ENCODE results near the gene PPP1R18.
"Not testable (repeated sequence)": the region's sequence is repeated elsewhere in the genome, so short reads cannot be mapped to it uniquely, and the experiment has no call there.

The PPP1R18 gene

DNA sequence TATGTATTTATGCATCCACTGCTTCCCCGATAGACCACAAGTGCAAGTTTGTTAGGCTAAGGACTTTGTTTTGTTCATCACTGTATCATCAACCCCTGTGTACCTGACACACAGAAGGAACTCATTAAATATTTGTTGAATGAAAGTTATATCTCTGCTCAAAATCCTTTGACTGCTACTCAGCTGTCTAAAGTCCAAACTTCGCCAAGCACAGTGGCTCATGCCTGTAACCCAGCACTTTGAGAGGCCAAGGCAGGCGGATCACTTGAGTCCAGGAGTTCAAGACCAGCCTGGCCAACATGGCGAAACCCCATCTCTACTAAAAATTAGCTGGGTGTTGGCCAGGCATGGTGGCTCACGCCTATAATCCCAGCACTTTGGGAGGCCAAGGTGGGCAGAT lies 28.5 kb downstream of the PPP1R18 start:
- DNase-seq, result not testable (repeated sequence)

DNA sequence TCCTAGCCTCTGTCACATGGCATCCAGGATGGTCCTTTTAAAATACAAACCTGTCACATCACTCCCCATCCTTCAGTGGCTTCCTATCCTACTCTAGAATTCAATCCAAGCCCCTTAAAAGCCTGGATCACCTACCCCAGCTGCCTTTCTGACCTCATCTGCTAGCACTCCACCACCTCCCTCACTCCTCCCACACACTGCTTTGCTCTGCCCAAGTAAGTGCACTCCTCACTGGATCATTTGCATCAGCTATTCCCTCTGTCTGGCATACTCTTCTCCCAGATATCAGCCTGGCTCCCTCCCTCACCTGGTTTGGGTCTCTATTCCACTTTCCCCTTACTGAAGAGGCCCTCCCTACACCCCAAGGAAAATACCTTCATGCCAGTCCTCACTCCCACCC lies 29.0 kb downstream of the PPP1R18 start:
- DNase-seq, result no peak

DNA sequence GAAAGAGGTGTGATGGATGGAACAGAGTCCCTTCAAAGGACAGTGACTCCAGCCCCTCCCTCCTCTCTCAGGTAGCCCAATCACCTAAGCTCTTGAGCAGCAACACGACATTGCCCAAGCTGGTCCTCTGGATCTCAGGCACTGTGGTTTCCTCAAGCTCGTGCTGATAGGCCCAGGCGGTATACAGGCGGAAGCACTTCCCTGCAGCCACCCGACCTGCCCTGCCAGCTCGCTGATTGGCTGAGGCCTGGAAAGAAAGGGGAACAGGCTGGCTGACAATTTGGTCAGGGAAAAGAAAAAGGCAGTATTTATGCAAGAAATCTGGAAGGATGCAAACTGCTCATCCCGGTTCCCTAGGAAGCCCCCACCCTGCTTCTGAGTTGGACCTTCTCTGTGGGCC lies 29.9 kb downstream of the PPP1R18 start:
- no peak for DNase-seq

DNA sequence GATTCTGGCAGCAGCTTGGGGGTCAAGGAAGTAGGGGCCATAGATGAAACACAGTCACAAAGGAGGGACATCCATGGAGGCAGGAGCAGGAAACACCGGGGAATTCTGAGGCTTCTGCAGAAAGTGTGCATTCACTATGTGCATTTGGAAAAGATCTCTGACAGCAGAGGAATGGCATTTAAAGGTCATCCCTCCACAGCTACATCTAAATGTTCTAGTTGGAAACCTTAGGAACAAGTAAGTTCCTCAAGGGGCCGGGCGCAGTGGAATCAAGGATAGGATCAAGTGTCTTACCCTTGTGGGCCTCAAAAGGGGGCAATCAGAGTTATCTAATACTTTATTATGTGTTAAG lies 30.7 kb downstream of the PPP1R18 start:
- no peak for DNase-seq

DNA sequence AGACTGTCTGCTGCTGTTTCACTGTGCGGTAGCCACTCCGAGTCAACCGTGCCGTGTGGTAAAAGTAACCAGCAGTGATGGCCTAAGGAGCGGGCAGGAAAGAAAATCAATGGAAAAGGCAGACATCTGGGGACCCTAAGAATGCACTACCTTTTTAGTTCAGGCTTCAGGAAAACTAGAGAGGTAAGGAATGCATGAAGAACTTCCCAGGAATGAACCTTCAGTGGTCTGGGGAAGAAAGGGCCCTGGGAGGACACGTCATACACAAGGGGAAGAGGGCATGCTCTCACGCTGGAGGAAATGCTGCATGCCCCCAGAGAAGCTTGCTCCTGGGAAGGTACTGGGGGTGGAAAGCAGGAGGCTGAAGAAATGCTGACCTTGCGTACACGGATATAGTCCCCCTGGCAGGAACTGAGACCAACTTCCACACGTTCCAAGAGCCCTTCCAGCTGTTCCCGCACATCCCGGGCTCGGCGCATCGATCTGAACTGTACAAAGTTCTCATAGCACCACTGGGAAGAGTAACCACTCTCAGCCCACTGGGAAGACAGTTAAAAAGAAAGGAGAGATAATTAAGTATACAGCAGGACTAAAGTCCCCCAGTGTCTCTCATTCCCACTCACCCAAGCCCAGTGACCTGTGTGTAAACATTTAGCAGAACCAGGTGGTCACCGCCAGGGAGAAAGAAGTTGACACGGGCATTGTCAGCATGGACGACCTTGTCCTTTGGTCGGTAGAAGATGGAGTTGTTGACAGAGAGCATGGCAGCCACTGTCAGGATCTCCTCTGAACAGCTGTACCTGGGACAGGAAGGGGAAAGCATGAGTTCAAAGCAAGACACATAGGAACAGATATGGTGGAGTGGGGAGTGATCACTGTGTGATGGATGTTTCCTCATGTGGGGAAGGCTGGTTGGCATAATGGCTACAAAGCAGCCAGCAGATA lies 31.4 kb downstream of the PPP1R18 start:
- no peak for DNase-seq

DNA sequence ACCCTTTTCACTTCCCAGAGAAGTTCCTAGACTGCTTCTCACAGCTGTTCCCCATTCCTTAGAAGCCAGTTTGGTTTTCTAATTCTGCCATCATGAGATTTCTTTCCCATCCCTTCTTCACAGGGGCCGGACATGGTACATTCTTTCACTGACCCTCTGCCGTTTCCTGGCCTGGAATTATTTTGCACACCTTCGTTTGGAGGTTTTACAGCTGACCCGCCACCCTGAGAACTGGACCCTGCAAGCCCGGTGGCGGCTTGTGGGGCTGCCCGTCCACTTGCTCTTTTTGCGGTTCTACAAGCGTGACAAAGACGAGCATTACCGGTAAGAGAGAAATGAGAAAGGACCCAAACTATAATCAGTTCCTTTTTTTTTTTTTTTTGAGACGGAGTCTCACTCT lies 35.3 kb downstream of the PPP1R18 start:
- DNase-seq, result no peak

DNA sequence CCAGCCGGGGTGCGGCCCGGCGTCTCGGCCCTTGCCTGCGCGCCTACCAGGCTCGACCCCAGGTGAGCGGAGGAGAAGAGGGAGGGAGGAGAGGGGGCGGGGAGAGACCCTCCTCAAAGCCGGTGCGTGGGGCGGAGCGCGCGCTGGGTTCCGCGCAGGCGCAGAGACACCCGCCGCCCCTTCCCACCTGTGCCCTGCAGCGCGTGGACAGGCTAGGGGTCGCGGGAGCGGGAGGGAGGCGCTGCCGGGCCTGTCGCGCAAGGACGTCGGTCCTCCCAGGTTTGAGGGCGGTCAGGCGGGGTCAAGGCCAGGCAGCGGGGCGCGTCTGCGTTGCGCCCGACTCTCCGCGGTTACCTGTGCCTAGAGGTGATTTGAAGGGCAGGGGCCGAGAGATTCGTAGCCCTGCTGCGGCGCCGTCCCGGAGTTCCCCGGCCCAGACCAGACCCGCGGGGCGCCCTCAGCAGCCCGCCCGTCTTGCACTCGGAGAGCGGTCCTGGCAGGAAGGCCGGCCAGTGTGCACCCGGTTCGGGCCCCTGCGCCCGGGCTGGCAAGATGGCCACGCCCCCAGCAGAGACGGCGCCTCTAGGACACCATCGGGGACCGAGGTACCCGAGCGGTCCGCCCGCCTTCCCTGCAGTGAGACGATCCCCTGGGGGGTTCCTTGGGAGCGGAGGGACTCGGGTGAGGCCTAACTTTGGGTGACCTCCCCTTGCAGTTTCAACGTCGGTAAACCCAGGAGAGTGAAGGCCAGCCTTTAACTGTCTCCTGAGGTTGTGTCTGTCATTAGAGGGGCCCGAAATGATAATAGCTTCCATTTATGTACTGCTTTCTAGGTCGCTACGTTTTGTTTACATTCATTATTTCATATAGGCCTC lies 39.0 kb downstream of the PPP1R18 start:
- peak; percentile 11 for DNase-seq

DNA sequence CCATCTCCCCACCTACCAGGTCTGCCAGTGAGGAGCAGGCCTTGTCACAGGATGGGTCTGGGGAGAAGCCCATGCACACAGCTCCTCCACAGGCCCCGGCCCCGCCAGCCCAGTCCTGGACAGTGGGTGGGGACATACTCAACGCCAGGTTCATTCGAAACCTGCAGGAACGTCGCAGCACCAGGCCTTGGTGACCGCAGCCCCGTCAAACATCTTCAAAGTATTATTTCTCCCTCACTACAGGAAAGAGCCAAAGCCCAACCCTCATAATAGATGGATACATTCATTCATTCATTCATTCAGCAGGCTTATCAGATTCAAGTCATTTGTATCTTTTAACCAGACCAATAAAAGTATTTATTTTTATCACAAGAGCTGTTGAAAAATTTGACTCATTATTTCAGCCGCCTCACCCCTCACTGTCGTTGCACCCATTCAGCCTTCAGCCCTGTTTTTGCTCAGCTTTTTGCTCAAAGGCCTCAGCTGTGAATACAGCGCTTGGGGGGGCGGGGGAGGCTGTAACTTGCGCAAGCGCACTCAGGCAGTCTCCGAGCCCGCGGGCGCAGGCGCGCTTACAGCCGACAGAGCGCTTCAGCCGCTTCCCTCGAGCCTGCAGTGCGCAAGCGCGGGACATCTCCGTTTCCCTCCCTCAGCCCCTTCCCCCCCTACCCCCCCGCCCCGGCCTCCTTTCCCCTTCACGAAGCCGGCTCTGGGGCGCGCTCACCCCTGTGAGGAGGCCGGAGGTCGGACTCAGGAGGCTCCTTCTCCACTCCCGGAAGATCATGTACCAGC lies 39.8 kb downstream of the PPP1R18 start, which contains the start of gene C6orf136:
Gene C6orf136, plus strand, starts transcription at position 684 of the 792 bp plus-strand sequence. Its CDS starts 99 bp downstream, at position 783.
- peak; percentile 74 for DNase-seq

DNA sequence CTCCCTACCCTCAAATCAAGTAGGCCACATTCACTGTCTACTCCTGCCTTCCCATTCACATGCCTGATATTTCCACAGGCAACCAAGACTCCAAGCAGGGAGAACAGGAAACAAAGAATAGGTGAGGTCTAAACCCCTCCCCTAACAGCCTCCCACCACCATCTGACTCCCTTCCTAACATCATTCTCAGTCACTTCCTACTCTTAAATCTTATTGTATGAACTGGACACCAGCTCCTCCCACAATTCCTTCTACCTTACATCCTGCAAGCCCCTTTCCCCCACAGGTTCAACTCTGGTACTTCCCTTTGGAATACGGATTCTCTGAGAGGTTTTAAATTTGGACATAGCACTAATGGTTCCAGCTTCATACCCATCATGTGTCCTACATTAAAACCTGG lies 40.5 kb downstream of the PPP1R18 start:
- no peak for DNase-seq

DNA sequence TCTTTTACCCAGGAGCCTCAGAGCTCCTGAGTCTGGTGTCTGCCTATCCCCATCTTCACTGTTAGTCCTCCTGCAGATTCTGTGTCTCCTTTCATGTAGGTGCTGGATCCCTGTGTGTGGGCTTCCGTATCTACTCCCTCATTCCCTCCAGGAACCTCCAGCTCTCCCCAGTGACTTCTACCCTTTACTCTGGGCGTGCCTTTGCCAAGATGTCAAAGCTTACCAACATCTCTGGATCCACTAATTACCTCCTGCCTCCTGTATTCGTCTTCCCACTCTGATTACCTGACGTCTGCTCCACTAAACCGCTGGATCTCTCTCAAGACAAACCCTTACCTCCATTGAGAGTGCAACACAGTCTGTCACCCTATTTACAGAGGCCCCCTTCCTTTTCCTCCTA lies 41.7 kb downstream of the PPP1R18 start:
- no peak for DNase-seq

DNA sequence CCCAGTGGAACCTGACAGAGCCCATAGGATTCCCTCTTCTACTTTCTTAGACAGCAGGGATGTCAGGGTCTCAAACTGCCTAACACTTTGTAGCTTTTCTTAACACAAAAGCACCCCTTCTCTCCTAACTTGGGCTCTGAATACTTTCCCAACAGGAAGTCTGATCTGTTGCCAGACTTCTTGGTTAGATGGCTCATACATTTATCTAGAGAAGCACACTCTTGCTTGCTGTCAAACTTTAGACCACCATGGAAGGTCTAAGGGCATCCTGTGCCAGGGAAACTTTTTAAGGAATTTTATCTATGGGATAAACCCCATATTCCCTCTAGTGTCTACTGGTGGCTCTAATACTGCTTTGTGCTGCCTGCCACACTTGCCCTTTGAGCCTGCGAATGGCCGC lies 42.8 kb downstream of the PPP1R18 start:
- no peak for DNase-seq

DNA sequence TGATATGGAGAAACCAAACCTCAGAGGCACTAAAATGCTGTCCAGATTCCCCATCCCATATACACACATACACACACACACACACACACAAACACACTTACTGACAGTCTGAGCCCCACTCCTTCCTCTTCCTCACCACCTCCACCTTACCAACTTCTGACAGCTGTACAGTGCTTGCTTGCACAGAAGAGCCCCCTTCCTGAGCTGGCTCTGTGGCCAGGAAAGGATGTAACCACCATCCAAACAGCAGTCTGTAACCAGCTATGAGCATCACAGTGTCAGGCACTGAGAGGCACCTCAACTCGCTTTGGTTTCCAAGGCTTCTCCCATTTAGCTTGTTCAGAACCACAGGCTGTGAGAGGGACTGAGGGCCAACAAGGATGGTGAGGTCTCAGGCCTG lies 45.4 kb downstream of the PPP1R18 start:
- DNase-seq, result no peak

DNA sequence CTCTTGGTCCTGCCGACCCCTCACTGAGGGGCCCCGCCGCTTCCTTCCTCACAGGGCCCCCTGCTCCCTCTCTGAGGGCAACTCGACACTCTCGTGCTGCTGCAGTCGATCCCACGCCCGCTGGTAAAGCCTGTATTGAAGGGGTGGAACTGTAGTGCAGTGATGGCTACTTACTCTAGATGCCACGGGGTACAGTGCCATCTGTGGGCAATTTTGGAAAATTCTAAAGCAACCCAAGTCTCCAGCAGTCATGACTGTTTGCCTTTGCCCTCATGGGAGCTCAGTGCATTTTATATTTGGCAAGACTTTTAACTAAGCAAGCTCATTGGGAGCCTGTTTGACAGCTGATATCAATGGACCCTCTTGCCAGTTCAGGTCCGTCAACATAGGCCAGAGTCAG lies 46.0 kb downstream of the PPP1R18 start:
- no peak for DNase-seq

DNA sequence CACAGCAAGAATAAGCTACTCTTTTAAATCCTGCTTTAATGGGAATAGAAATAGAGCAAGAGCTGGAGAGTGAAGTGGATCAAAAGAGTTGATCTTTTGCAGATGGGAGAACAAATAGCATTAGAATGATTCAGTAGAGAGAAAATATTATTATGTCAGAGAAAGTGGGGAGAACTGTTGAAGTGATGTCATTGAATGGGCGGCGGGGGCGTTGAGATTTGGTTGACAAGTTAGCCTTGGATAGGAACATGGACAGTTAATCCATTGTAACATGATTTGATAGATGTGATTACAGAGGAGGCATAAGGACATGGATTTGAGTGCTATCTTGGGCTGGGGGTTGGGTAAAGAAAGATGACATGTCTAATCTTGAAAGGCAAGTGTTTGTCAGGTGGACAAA lies 50.6 kb downstream of the PPP1R18 start:
- no peak for DNase-seq

DNA sequence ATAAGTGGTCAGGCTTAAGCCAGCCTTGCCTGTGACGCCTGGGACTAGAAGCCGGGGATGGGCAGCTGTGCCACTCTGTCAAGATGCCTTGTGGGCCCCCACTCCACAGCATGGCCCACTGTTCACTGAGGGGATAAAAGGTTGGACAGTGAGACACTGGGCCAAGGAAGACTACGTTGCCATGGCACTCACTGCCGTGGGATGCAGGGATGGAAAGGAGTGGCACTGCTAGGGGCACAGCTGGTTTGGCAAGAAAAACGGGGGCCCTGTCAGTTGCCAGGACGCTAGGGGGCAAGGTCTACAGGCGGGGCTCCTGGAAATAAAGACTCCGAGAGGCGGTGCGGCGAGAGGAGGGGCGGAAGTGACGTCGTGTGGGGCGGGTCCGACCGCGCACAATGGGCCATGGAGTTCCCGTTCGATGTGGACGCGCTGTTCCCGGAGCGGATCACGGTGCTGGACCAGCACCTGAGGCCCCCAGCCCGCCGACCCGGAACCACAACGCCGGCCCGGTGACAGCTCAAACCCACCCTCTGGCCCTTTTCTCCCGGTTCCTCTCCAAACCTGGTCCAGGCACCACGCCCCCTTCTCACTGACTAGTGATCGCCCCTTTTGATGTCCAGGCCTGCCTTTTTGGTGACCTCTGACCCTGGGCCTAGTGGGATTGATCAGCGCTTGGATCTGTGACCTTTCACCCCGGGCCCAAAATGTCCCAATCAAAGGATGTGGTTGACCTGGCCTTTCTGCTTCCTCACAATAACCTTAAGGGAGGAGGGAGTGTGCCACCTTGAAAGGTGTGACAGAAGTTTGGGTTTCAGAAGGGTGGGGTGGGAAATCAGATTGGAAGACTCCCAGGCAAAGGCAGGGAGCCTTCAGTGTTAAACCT lies 59.7 kb downstream of the PPP1R18 start, which contains the start of gene ATAT1:
Gene ATAT1, plus strand, starts transcription at position 391 of the 883 bp plus-strand sequence.
- peak; percentile 71 for DNase-seq

Measured in amniotic stem cell (primary cell).